Stimulated activated CD4-positive, alpha-beta T cell treated with anti-CD3 and anti-CD28 coated beads, Interleukin-1b, Interleukin-23, amount 100 ng/mL, for 24 hours (primary cell): Measurements from ENCODE around the gene SPINK1.
"Not testable (repeated sequence)": the region's sequence is repeated elsewhere in the genome, so short reads cannot be mapped to it uniquely, and the experiment has no call there.

ENCODE experiments used
- DNase-seq, 4 experiments: peaks; one replicate each; pipeline ENCODE4 v3.0.0-alpha.2; 2020; ENCODE audit warnings: low read depth in 4 of 4, low spot score in 1 of 4

The SPINK1 gene

DNA sequence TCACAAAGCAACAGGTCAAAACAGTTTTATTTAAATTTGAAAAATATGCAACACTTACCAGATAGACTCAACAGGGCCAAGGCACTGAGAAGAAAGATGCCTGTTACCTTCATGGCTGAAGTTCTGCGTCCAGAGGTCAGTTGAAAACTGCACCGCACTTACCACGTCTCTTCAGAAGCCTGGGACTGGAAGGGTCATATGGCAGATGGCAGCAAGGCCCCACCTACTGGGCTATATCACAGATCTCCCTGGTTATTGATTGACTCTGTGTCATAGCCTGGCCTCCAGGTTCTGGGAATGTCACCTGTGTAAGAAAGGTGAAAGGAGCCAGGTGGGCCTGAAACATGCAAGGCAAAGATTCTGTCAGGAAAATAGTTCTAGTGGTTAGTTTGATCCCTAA lies at the start of gene SPINK1:
Gene SPINK1, minus strand, starts transcription at position 207 of the 400 bp plus-strand sequence. Its CDS starts 94 bp downstream, at position 113.
- DNase-seq: no peak

GRCh38 chr5:147880487-147880886 lies 49.0 kb upstream of the SPINK1 start:
- DNase-seq: no peak

GRCh38 chr5:147879784-147880183 lies 48.3 kb upstream of the SPINK1 start:
- DNase-seq: no peak

DNA sequence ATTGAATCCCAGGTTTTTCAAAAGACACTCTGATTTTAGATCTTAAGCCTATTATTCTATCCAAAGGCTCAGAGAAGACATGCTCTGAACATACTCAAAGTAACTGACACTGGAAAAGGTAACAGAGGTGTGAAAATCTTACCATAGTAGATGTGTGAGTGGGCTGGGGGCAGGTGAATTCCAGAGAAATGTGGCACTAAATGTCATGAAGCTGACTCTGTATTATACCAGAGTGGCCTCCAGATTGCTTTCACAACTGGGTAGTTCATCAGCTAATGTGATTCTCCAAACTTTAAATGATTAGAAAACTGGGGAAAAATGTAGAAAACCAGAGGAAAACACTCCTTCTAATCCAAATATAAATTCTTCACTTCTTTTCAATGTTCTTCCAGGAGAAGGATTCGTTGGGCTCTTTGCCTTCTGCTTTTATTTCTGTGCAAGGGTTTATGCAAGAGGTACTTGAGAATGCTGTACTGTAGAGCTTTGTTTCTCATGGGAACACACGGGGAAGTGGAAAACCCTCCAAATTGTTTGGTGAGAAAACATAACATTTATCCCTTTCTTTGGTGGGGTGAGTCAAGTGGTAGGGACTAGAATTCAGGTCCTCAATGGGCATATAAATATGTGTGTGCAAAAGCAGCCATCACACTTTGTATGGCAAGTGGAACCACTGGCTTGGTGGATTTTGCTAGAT lies 46.7 kb upstream of the SPINK1 start, which contains the start of gene SCGB3A2:
Gene SCGB3A2, plus strand, starts transcription at position 646 of the 694 bp plus-strand sequence. CDS start 93 bp downstream, outside the sequence.
- DNase-seq: no peak

GRCh38 chr5:147876626-147877025 lies 45.2 kb upstream of the SPINK1 start:
- no peak for DNase-seq

DNA sequence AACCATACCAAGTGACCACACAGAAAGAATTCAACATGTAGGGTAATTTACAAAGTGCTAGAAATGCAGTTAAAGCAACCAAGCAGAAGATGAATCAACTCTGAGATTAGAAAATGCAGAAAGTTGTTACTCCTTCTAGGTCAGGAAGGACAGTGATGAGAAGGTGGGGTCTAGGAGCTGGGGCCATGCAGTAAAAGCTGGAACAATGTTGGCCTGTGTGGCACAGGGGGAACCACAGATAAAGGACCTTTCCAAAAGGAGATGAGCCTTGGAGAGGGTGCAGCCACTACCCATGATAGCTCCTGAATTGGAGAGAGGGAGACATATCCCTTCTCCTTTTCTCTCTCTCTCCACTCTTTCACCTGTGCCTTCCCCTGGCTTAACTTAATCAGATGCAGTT lies 44.7 kb upstream of the SPINK1 start:
- no peak for DNase-seq

- DNase-seq: no peak
Observed at GRCh38 chr5:147874910-147875367, 43.5 kb upstream of the SPINK1 start.

- not testable (repeated sequence) for DNase-seq
Observed at GRCh38 chr5:147874118-147874875, 42.8 kb upstream of the SPINK1 start.

DNA sequence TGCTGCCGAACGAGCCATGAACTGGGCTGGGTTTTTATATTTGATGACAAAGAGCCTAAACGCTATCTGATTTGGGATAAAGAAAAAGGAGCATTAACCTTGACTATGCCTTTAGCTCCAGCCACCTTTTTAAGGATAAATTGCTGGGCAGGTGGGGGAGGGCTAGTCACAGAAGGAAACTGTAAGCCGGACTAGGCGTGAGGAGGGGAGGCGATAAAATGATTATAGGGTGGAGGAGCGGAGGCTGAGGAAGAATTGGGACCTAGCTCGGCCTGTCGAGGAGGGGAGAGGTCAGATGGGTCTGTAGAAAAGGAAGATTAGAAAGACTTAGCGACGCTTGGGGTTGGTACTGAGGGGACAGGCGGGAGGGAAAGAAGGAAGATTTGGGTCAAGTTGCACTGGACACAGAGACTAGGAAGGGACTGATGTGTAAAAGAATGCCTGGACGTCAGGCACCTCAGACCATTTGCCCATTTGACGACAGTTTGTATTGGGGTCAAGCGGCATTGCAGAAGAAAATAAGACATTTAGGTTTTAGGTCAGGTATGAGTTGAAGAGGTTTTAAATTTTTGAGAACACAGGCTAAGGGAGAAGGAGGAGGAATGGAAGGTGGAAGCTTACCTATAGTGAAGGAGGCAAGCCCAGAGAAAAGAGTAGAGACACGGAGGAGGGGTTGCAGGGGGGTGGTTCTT lies 41.4 kb upstream of the SPINK1 start:
- not testable (repeated sequence) for DNase-seq

- not testable (repeated sequence) for DNase-seq
Observed at GRCh38 chr5:147871980-147872549, 40.6 kb upstream of the SPINK1 start.

GRCh38 chr5:147869892-147870291 lies 38.4 kb upstream of the SPINK1 start:
- DNase-seq: not testable (repeated sequence)

DNA sequence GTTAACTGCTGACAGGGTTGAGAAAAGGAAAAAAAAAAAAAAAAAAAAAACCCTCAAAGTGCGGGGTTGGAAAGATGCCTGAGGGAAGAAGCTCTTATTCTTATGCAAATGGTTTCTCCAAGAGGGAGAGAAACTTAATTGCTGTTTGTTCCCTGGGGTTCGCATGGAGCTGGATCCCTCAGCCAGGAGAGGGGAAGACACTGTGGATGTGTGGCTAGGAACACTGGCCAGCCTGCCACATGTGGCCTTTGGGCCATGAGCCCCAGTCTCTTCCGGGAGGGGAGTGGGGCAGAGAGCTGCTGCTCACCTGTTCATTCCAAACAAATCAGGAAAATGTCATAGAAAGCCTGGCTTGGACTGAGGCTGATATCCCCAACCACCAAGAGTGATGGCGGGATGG lies 37.6 kb upstream of the SPINK1 start:
- no peak for DNase-seq

DNA sequence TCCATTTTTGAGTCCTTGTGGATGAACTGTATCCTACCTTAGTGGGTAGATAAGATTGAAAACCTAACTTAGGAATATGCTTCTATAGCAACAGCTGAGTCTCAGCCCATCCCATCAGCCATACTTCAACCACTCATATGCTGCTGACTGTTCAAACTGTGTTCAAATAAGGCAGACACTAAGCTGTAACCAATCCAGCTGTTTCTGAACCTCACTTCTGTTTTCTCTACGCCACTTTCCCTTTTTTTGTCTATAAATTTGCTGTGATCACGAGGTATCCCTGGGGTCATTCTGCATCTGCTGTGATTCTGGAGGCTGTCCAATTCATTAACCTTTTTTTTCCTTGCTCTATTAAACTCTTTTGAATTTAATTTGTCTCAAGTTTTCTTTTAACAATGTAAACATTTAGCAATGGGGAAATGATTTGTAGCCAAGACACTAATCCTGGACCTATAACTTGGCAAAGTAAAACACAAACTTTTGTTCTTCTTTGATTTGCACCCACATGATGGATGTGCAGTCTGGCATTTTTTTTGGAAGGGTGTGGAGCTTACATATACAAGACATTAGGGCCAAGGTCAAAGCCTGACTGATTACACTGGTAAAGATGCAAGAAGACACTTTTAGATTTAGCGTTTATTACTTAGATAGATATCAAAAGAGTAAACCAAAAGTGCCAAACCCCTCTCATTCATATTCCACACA lies 32.1 kb upstream of the SPINK1 start:
- no peak for DNase-seq

DNA sequence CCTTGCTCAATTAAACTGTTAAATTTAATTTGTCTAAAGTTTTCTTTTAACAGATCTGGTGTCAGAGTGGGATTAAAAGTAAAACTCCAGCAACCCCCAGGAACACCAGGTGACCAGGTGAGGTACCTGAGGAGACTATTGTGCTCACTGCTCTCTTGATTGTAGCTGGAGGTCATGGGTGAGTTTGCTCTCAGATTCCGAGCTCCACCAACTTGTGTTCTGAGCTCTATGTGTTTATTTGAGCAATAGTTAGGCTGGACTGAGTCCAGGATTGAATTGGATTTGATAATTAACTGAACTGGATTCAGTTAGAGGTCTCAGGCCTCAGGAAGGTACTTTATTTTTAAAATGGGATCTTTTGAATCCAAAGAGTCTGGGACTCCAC lies 29.2 kb upstream of the SPINK1 start:
- no peak for DNase-seq

DNA sequence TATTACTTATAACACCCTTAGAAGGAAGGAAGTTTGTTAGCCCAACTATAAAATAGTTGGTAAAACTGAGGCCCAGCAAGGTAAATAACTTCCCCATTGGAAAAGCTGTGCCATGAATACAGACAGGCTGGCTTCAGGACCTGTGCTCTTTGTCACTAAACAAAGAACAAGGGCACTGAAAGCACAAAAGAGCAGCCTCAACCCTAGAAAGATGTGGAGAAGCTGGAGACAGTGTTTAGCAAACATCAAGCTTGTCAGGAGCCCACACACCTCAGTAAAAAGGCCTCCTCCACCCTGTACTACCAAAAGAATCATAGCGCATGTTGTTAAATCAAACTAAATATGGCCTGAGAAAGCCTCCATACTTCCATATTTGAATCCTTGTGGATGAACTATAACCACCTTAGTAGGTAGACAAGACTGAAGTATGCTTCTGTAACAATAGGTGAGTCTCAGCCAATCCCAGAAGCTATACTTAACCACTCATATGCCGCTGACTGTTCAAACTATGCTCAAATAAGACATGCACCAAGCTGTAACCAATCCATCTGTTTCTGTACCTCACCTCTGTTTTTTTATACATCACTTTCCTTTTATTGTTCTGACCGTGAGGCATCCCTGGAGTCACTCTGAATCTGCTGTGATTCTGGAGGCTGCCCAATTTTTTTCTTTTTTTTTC lies 28.6 kb upstream of the SPINK1 start:
- no peak for DNase-seq

GRCh38 chr5:147858565-147858964 lies 27.1 kb upstream of the SPINK1 start:
- no peak for DNase-seq

DNA sequence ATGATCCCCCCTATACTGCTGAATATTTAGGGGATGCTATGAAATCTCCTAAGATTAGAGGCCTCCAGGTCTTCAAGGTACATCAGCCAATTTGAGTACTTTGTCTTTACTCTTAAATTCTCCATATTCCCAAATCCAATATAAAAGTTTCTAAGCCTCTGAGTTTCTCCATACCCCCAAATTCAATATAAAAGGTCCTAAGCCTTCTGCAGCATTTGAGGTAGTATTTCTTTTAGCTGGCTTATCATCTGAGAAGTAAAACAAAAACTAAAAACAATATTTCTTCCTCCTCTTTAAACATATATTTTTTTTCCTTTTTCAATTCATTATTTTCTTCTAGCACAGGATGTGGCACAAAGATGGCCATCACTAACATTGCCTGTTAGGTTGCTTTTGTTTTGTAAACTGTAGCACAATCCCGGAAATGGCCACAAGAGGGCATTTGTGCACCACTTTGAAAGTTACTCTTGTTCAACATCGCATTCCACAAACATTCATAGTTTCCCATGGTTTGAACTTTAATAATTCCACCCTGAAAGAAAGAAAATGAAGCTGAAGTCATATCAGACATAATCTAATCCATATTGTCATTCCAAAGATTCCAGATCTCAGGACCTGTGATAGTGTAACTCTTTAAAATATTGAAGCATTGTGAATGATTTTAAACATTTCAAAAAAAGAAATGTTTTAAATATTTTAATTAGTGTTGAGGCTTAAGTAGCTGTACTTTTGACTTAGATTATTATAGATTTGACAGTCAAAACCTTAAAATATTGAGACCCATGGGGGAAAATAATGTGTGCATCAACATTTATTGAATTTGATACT lies 26.0 kb upstream of the SPINK1 start:
- DNase-seq: peak; percentile 9 to 13 (median 12)

GRCh38 chr5:147856801-147857200 lies 25.3 kb upstream of the SPINK1 start:
- DNase-seq: no peak

GRCh38 chr5:147855774-147856069 lies 24.3 kb upstream of the SPINK1 start:
- no peak for DNase-seq
